GM19455 (cell line): ENCODE measurements around the gene FZD1.
"Not testable (repeated sequence)": the region's sequence is repeated elsewhere in the genome, so short reads cannot be mapped to it uniquely, and the experiment has no call there.

Experiments
- ATAC-seq: cut with Tn5 transposase; IDR thresholded peaks from one replicate; pipeline ENCODE4 v1.9.1; 2021; ENCODE audit not compliant: unreplicated experiment

Gene FZD1

DNA sequence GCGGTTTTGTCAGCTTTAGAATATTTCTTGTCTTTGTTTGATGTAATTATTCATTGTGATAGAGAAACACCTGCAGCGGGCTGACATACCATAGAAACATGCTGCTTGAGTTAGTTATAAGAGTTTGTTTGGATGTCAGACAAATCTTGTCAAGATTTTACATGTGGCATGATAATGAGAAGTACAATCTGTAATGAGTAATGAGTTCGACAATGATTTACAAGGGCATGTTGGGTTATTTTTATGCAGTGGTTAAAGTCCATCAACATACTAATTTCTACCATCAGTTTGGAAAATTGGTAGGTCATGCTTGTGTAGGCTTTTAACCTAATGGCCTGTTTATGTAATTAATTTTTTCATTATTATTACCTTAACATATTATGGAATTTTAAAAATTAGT lies 31.3 kb downstream of the FZD1 start:
- ATAC-seq = no peak

GRCh38 chr7:91297939-91298338 lies 33.7 kb downstream of the FZD1 start:
- ATAC-seq = no peak

DNA sequence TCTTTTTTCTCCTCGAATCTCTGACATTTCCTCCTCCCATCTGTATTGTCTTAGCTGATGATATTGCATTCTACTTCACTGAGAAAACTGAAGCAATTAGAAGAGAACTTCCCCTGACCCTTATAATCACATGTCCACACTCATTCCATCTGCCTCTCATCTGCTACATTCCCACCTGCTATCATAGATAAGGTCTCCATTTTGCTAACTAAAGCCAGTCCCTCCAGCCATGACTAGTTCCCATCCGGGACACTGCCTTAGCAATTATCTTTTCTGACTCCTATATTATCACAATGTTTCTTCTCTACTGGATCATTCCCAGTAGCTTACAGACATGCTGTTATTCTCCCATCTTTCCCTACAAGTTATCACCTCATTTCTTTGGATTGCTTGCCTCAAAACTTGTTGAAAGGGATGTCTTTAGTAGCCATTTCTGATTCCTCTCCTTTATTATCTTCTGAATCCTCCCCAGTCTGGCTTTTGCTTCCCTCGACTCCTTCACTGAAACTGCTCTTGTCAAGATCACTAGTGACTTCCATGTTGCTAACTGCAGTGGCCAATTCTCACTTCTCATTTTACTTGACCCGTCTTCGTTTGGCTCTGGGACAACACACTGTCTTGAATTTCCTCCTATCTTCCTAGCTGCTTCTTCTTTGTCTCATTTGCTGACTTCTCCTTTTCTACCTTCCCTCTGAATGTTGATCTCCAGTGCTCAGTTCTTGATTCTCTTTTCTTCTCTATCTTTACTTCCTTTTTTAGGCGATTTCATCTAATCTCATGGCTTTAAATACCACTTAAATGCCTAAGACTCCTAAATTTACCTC lies 35.9 kb downstream of the FZD1 start:
- no peak for ATAC-seq

- no peak for ATAC-seq
These were observed 38.6 kb downstream of the FZD1 start for GRCh38 chr7:91302794-91303193.

- ATAC-seq = no peak
These were observed 42.0 kb downstream of the FZD1 start for GRCh38 chr7:91306266-91306665.

DNA sequence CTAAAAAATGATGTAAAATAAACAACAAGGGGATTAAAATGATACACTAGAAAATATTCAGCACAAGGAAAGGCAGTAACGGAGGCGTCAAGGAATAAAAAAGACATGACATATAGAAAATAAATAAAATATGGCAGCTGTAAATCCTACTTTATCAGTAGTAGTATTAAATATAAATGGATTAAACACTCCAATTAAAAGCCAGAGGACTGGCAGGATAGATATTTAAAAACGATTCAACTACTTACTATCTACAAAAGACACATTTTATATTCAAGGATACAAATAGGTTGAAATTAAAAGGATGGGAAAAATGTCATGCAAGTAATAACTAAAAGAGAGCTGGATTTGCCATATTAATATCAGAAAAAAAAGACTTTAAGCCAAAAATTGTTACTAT lies 43.2 kb downstream of the FZD1 start:
- no peak for ATAC-seq

GRCh38 chr7:91308191-91308590 lies 44.0 kb downstream of the FZD1 start:
- not testable (repeated sequence) for ATAC-seq

DNA sequence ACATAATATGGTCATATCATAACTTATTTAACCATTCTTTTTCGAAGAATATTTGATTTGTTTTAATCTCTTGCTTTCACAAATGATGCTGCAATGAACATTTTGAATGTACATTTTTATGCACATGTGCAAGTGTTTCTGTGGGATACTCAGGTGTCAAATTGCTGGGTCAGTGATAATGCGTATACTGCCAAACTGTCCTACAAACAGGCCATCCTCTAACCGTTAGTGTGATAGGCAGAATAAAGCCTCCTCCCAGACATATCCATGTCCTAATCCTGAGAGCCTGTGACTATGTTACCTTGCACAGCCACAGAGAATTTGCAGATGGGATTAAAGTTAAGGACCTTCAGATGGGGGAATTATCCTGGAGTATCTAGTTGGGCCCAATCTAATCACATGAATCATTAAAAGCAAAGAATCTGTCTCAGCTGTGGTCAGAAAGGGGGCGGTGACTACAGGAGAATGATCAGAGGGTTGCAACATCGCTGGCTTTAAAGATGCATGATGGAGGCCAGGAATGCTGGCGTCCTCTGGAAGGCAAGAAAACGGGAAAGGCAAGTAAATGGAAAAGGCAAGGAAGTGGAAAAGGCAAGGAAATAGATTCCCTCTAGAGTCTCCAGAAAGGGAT lies 46.7 kb downstream of the FZD1 start:
- ATAC-seq = no peak

DNA sequence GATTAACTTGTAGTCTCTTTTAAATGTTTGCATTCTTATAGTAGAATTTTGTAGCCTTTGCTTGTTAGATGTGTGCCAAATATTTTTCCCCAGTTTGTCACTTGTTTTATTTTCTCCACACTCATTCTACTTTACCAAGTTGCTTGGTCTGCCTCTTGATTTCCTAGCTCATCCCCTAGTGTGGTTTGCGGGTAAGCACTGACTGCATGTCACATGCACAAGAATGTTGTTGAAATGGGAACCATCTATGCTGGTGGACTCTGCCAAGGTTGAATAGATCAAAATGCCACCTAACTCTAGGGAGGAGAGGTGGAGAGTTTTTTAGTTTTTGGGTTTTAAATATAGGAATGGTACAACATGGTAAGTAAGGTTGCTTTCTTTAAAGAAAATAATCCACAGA lies 47.6 kb downstream of the FZD1 start:
- ATAC-seq = no peak

- no peak for ATAC-seq
These were observed 48.9 kb downstream of the FZD1 start for GRCh38 chr7:91313113-91313512.

DNA sequence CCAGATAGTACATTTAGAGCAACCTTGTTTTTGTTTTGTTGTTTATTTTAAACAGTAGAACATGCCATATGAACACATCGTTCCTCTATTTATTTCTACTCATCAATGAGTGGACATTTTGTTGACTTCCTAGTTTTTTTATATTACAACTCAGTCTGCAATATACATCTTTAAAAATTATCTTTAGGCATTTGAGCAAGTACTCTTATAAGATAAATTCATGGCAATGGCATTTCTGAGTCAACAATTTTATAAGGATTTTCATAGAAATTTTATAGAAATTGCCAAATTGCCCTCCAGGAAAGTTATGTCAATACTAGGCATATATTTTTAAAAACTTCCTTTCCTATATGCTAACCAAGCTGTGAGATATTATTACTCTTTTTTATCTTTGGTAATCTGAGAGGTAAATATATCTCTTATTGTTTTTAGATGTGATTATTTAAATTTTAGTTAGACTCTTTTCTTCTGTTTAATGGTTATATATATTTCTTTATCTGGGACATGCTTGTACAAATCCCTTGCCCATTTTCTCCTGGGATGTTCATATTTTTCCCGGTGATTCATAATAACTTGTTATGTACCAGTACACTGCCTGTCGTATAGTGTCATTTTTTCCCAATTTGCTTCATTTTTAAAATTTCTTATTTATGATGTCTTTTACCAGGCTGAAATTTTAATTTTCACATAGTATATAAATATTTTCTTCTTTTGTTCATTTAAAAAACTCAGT lies 50.5 kb downstream of the FZD1 start:
- no peak for ATAC-seq

DNA sequence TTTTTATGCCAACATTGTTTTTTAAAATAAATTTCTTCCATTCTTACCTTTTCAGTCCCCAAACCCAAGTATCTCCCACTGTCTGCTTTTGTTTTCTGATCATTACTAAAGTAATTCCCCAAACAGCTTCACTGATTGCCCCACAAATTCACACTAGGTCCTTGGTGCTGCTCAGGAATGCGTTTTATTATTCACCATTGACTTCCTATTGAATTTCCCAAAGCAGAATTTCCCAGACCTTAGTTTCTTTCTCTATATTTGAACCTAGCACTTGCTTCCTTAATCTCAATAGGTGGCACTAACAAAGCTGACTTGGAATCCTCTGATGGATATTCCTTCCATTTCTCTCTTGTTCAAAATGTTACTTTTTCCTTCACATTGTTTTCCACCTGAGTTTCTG lies 52.2 kb downstream of the FZD1 start:
- no peak for ATAC-seq

- ATAC-seq = no peak
These were observed 55.1 kb downstream of the FZD1 start for GRCh38 chr7:91319351-91319750.

- no peak for ATAC-seq
These were observed 56.3 kb downstream of the FZD1 start for GRCh38 chr7:91320366-91321078.
